ENCODE measurements around the gene SPAAR.

DNA sequence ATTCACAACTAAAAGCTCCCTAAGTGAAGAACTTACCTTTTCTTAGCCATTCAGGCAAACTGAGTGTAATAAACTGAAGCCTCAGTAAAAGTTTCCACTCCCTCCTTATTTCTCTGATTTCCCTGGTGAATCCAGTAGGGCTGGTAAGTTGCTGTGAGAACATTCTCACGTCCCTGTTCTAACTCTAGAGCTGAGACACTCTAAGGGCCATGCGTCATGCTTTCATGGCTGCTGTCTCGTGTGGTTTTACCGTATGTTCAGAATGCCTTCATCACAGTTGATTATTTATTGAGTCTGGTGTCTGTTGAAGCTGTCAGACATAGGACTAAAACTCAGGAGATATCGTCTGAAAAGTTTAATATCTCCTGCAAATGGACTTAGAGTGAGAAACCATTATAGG lies 47.4 kb downstream of the SPAAR start:
- TF ChIP-seq, protein P1, sequence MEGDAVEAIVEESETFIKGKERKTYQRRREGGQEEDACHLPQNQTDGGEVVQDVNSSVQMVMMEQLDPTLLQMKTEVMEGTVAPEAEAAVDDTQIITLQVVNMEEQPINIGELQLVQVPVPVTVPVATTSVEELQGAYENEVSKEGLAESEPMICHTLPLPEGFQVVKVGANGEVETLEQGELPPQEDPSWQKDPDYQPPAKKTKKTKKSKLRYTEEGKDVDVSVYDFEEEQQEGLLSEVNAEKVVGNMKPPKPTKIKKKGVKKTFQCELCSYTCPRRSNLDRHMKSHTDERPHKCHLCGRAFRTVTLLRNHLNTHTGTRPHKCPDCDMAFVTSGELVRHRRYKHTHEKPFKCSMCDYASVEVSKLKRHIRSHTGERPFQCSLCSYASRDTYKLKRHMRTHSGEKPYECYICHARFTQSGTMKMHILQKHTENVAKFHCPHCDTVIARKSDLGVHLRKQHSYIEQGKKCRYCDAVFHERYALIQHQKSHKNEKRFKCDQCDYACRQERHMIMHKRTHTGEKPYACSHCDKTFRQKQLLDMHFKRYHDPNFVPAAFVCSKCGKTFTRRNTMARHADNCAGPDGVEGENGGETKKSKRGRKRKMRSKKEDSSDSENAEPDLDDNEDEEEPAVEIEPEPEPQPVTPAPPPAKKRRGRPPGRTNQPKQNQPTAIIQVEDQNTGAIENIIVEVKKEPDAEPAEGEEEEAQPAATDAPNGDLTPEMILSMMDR (IDR thresholded peaks at IDR 0.05; ENCODE audit: insufficient read depth, low read depth, low read length), result no peak
- no peak for TF ChIP-seq EZH2 (IDR thresholded peaks at IDR 0.05; ENCODE audit: insufficient read depth, low read length)
